GM21528 (cell line): Measurements from ENCODE around the gene ARMC5.
"Not testable (repeated sequence)": the region's sequence is repeated elsewhere in the genome, so short reads cannot be mapped to it uniquely, and the experiment has no call there.

Source experiments
- ATAC-seq: cut with Tn5 transposase; IDR thresholded peaks from one replicate; pipeline ENCODE4 v1.9.1; 2021; ENCODE audit warnings: mild to moderate bottlenecking, moderate library complexity; ENCODE audit not compliant: unreplicated experiment, low FRiP score

ARMC5 gene

DNA sequence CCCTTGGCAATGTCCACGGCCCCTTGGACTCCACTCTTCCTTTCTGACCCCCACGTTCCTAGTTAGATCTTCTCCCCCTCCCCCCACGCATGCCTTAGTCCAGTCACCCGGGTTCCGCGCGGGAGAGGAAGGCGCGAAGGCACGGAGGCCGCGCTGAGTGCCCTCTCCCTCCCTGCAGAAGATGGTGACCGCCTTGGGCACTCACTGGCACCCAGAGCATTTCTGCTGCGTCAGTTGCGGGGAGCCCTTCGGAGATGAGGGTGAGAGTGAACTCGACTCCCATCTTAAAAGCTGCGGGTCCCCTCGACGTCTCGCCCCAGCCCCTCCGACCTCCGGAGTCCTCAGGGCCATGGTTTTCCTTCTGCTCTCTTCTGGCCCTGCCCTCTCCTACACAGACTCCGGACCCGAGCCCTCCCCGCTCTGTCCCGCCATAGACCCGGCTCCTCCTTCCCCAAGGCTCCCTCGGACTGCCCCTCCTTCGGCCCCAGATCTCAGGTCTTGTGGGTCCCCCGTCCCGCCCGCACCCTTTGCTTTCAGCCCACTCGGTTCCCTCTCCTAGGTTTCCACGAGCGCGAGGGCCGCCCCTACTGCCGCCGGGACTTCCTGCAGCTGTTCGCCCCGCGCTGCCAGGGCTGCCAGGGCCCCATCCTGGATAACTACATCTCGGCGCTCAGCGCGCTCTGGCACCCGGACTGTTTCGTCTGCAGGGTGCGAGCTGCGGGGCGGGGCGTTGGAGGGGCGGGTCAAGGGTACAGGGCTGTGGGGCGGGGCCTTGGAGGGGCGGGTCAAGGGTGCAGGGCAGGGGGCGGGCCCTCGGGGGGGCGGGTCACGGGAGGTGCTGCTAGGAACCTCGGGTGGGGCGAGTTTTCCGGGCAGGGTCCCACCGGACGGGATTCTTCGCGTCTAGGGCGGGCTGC lies 17.3 kb downstream of the ARMC5 start:
- ATAC-seq: peak; percentile 55

DNA sequence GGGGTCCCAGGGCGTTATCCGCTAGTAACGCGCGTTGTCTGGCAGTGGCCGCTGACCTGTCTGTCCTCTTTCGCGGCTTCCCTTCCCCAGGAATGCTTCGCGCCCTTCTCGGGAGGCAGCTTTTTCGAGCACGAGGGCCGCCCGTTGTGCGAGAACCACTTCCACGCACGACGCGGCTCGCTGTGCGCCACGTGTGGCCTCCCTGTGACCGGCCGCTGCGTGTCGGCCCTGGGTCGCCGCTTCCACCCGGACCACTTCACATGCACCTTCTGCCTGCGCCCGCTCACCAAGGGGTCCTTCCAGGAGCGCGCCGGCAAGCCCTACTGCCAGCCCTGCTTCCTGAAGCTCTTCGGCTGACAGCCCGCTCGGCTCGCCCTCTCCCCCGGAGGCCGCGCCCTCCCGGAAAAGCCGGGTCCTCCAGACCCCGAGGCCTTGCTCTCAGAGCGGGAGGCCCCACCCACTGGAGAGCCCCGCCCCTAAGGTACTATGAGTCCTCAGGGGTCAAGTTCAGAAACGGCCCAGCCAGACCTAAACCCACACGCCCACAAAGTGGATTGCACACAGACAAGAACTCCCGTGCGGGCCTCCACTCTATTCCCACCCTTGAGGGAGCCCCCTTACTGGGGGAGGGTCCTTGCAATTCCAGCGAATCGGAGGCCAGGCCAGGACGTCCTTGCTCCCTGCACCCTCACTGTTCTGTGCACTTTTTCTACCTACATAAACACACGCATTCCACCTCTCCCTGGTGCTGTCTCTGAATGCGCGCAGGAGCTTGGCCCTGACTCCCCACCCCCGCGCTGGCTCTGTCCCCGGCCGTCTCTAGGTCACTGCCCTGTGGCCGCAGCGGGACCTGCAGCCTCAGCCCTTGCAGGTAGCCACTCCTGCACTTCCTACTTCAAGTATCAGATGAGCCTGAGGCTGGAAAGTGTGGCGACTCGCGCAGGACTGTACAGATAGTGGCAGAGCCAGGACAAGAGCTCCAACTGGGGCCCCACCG lies 18.2 kb downstream of the ARMC5 start:
- no peak for ATAC-seq

DNA sequence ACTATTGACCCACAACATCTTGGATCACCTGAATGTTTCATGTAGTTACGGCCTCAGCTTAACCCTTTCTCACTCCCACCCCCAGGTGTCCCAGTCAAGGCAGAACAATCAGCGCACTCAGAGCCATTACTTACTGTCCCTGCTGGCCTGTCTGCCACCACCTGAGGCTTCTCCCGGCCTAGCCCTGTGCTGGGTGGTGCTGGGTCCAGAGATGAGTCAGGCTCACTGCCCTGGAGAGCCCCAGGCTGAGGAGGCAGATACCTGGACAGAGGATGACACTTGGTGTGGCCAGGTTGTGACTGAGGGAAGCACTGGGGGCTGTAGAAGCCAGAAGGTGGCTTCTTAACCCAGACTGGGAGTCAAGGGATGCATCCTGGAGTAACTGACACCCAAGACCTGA lies 19.7 kb downstream of the ARMC5 start:
- ATAC-seq: no peak

DNA sequence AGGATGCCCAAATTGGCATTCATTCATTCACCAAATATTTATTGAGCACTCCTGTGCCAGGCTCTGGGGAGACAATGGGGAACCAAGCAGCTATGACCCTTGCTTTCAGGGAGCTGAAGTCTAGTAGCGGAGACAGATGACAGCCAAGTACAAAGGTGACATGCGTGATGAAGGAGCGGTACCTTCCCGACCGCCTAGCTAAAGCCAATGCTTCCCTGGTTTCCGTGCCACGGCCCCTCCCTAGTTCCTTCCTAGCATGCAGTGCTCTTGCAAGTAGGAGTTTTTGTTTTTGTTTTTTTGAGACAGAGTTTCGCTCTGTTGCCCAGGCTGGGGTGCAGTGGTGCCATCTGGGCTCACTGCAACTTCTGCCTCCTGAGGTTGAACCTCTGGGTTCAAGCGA lies 20.4 kb downstream of the ARMC5 start:
- no peak for ATAC-seq

DNA sequence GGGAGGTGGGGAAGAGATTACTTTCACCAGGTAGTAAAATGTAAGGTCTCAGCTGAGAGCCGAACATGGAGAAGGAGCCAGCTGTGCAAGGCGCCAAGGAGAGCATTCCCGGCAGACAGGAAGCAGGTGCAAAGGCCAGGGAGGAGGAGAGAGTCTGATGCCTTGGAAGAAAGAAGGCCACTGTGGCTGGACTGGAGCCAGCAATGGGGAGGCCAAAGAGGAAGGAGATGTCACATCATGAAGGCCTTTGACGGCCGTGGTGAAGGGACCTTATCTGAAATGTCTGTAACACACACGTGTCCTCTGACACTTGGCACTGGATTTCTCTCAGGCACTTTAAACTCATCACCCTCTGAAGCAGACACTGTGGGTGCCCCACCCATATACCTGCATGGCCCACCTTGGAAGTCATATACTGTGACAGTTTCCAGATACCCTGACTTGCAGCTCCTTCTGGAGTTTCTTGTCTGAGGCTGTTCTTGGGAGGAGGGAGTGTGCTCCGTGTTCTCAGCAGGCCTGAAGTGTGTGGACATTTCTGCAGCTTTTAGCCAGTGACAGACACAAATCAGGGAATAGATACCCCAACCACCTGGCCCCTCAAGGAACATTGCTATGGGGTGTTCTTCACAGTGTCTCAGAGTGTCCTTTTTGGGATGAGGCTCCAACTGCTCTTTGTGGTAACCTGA lies 21.7 kb downstream of the ARMC5 start:
- no peak for ATAC-seq

DNA sequence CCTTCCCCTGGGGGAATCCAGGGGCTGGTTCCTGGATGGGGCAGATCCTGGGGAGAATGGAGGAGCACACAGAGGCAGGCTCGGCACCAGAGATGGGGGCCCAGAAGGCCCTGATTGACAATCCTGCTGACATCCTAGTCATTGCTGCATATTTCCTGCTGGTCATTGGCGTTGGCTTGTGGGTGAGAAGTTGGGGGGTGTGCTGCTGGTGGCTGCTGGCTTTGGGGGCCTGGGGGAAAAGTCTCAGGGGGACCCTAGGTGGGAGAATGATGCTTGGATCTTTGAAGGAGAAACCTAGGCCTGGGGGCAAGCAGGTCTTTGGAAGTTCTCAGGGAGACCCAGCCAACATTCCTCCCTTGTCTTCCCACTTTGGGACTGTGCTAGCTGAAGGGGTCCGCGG lies 23.8 kb downstream of the ARMC5 start, which contains the start of gene SLC5A2:
SLC5A2 (plus strand) TSS at position 43 of the 400 bp plus-strand sequence; CDS start at position 57, 14 bp downstream.
- ATAC-seq: no peak

- ATAC-seq: not testable (repeated sequence)
These were observed 24.7 kb downstream of the ARMC5 start for GRCh38 chr16:31484048-31484447.

- no peak for ATAC-seq
These were observed 25.3 kb downstream of the ARMC5 start for GRCh38 chr16:31484491-31485171.

- no peak for ATAC-seq
These were observed 26.3 kb downstream of the ARMC5 start for GRCh38 chr16:31485571-31485970.

GRCh38 chr16:31486045-31486444 lies 26.7 kb downstream of the ARMC5 start:
- no peak for ATAC-seq

GRCh38 chr16:31487071-31487719 lies 27.9 kb downstream of the ARMC5 start:
- peak; percentile 13 for ATAC-seq

DNA sequence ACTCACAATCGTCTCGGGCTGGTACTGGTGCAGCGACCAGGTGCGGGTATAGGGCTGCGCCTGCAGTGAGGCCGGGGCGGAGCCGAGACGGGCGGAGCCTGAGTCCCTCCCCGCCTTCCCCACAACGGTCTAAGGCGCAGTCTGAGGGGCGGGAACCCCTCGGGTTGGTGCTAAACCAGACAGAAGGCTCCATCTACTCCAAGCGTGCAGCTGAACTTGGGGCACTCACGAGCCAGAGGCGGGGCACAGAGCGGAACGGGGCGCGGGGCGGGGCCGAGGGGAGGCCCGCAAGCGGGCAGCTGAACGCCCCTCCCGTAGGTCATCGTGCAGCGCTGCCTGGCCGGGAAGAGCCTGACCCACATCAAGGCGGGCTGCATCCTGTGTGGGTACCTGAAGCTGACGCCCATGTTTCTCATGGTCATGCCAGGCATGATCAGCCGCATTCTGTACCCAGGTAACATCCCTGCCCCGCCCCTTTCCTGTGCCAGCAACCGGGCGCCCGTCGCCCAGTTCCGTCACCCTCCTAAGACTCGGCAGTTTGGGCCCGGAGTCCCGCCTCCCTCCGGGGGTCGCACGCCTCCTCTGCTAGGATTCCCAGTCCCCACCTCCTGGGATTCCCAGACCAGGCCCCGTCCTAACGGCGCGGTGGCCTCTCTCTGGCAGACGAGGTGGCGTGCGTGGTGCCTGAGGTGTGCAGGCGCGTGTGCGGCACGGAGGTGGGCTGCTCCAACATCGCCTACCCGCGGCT lies 28.6 kb downstream of the ARMC5 start:
- peak; percentile 69 for ATAC-seq

DNA sequence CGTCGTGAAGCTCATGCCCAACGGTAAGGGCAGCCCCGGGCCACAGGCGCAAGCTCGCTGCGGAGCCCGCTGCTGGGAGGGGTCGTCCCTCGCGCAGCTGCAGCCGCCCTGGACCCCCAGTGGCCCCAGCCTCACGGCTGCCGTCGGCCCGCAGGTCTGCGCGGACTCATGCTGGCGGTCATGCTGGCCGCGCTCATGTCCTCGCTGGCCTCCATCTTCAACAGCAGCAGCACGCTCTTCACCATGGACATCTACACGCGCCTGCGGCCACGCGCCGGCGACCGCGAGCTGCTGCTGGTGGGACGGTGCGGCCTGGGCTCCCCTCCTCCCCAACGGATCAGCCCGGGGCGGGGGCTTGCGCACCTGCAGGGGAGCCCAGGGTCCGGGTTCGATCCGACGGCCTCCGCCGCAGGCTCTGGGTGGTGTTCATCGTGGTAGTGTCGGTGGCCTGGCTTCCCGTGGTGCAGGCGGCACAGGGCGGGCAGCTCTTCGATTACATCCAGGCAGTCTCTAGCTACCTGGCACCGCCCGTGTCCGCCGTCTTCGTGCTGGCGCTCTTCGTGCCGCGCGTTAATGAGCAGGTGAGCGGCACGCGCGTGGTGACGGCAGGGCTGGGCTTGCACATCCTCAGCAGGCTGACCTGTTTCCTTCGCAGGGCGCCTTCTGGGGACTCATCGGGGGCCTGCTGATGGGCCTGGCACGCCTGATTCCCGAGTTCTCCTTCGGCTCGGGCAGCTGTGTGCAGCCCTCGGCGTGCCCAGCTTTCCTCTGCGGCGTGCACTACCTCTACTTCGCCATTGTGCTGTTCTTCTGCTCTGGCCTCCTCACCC lies 29.4 kb downstream of the ARMC5 start:
- no peak for ATAC-seq

GRCh38 chr16:31489298-31489564 lies 29.9 kb downstream of the ARMC5 start:
- no peak for ATAC-seq

DNA sequence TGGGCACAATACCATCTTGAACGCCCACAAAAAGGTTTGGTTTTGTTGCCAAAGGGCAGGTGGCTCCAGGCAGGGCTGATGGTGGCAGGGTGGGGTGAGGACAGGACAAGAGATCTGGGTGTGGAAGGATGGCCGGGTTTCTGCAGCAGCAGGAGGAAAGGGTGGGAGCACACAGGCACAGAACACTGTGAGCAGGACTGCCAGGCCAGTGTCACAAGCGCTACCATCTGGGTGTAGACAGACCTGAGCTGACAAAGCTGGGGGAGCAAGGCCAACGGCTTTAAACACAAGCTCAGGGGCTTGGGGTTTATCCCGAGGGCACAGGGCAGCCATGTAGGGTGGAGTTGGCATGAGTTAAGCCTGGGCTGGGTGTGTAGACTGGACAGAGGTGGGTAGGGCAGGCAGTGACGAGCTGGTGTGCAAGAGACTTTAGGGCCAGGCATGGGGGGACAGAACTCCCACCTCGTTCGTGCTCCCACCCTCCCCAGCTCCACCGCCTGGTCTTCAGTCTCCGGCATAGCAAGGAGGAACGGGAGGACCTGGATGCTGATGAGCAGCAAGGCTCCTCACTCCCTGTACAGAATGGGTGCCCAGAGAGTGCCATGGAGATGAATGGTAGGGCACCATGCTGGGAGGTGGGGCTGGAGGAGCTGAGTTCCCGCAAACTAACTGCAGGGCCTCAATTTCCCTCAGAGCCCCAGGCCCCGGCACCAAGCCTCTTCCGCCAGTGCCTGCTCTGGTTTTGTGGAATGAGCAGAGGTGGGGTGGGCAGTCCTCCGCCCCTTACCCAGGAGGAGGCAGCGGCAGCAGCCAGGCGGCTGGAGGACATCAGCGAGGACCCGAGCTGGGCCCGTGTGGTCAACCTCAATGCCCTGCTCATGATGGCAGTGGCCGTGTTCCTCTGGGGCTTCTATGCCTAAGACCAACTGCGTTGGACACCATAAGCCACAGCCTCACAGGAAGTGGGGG lies 30.6 kb downstream of the ARMC5 start:
- no peak for ATAC-seq

DNA sequence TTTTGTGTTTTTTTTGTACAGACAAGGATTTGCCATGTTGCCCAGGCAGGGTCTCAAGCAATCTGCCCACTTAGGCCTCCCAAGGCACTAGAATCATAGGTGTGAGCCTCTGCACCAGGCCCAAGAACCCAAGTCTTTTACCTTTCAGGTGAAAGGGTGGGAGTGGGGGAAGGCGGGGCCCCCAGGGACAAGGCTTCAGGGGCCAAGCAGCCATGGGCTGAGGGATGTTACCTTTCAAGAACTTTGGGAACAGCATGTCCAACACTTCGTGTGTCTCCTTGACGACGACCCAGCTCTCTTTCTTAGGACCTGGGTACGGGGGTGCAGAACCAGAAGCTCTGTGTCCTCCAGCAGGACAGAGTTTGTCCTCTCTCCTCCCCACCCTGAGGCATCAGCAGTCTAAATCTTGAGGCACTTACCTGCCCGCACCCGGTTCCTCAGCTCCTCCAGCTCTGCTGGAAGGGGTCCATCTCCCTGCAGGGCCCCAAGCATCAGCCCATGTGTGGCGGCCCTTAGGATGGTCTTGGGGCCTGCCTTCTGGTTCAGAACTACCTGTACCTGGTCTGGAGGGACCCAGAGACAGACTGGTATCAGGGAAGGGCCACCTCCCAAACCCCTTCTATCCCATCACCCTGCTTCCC lies 32.6 kb downstream of the ARMC5 start:
- ATAC-seq: no peak
